Measurements from ENCODE around the gene TMPRSS5.
"Not testable (repeated sequence)": the region's sequence is repeated elsewhere in the genome, so short reads cannot be mapped to it uniquely, and the experiment has no call there.

The TMPRSS5 gene

GRCh38 chr11:113705871-113706655 is at the start of gene TMPRSS5:
TMPRSS5 (minus strand) TSS chr11:113706308; CDS start chr11:113706224, 84 bp downstream.
- no peak for DNase-seq (ENCODE audit: low read depth in 2 of 3, low spot score in 1 of 3)

- DNase-seq (ENCODE audit: low read depth in 2 of 3, low spot score in 1 of 3): no peak
Measured at GRCh38 chr11:113752932-113753331, 46.8 kb upstream of the TMPRSS5 start.

GRCh38 chr11:113736323-113736722 is 30.2 kb upstream of the TMPRSS5 start:
- no peak for DNase-seq (ENCODE audit: low read depth in 2 of 3, low spot score in 1 of 3)

GRCh38 chr11:113732092-113732491 is 26.0 kb upstream of the TMPRSS5 start:
- no peak for DNase-seq (ENCODE audit: low read depth in 2 of 3, low spot score in 1 of 3)

GRCh38 chr11:113730887-113731726 is 25.0 kb upstream of the TMPRSS5 start:
- no peak for DNase-seq (ENCODE audit: low read depth in 2 of 3, low spot score in 1 of 3)

GRCh38 chr11:113729456-113729855 is 23.3 kb upstream of the TMPRSS5 start:
- no peak for DNase-seq (ENCODE audit: low read depth in 2 of 3, low spot score in 1 of 3)

GRCh38 chr11:113728814-113729213 is 22.7 kb upstream of the TMPRSS5 start:
- DNase-seq (ENCODE audit: low read depth in 2 of 3, low spot score in 1 of 3): no peak

GRCh38 chr11:113725913-113726312 is 19.8 kb upstream of the TMPRSS5 start:
- no peak for DNase-seq (ENCODE audit: low read depth in 2 of 3, low spot score in 1 of 3)

- DNase-seq (ENCODE audit: low read depth in 2 of 3, low spot score in 1 of 3): no peak
Measured at GRCh38 chr11:113725407-113725806, 19.3 kb upstream of the TMPRSS5 start.

- no peak for DNase-seq (ENCODE audit: low read depth in 2 of 3, low spot score in 1 of 3)
Measured at GRCh38 chr11:113724778-113725177, 18.7 kb upstream of the TMPRSS5 start.

GRCh38 chr11:113723787-113724186 is 17.7 kb upstream of the TMPRSS5 start:
- no peak for DNase-seq (ENCODE audit: low read depth in 2 of 3, low spot score in 1 of 3)

- no peak for DNase-seq (ENCODE audit: low read depth in 2 of 3, low spot score in 1 of 3)
Measured at GRCh38 chr11:113722934-113723333, 16.8 kb upstream of the TMPRSS5 start.

- no peak for DNase-seq (ENCODE audit: low read depth in 2 of 3, low spot score in 1 of 3)
Measured at GRCh38 chr11:113722221-113722620, 16.1 kb upstream of the TMPRSS5 start.

- no peak for DNase-seq (ENCODE audit: low read depth in 2 of 3, low spot score in 1 of 3)
Measured at GRCh38 chr11:113721462-113722066, 15.5 kb upstream of the TMPRSS5 start.

GRCh38 chr11:113720478-113720877 is 14.4 kb upstream of the TMPRSS5 start:
- DNase-seq (ENCODE audit: low read depth in 2 of 3, low spot score in 1 of 3): not testable (repeated sequence)

- no peak for DNase-seq (ENCODE audit: low read depth in 2 of 3, low spot score in 1 of 3)
Measured at GRCh38 chr11:113715882-113716625, 9.9 kb upstream of the TMPRSS5 start.

- no peak for DNase-seq (ENCODE audit: low read depth in 2 of 3, low spot score in 1 of 3)
Measured at GRCh38 chr11:113715273-113715672, 9.2 kb upstream of the TMPRSS5 start.

GRCh38 chr11:113710989-113711388 is 4.9 kb upstream of the TMPRSS5 start:
- no peak for DNase-seq (ENCODE audit: low read depth in 2 of 3, low spot score in 1 of 3)

- not testable (repeated sequence) for DNase-seq (ENCODE audit: low read depth in 2 of 3, low spot score in 1 of 3)
Measured at GRCh38 chr11:113703551-113703950, 2.6 kb downstream of the TMPRSS5 start.

GRCh38 chr11:113701491-113701890 is 4.6 kb downstream of the TMPRSS5 start:
- DNase-seq (ENCODE audit: low read depth in 2 of 3, low spot score in 1 of 3): no peak

- DNase-seq (ENCODE audit: low read depth in 2 of 3, low spot score in 1 of 3): no peak
Measured at GRCh38 chr11:113698515-113698914, 7.6 kb downstream of the TMPRSS5 start.

Data from stimulated activated CD4-positive, alpha-beta T cell treated with anti-CD3 and anti-CD28 coated beads, Interleukin-12 subunit alpha, Interleukin-12 subunit beta, amount 100 ng/mL, for 48 hours (primary cell).